ENCODE measurements around the gene SEC22C.
A peak's percentile ranks its signal among the peaks of the same experiment; 100 is the strongest.
"Not testable (repeated sequence)": the region's sequence is repeated elsewhere in the genome, so short reads cannot be mapped to it uniquely, and the experiment has no call there.

SEC22C gene

GRCh38 chr3:42588625-42589024 lies 6.9 kb upstream of the SEC22C start:
- TF ChIP-seq CTCF (IDR thresholded peaks at IDR 0.05; ENCODE audit: low read depth, low read length) (no peak), POLR2A (IDR thresholded peaks at IDR 0.05; ENCODE audit: extremely low read depth, insufficient read length) (no peak), MYC (IDR thresholded peaks at IDR 0.05; ENCODE audit: low read depth, low read length) (no peak), MAX (IDR thresholded peaks at IDR 0.05; ENCODE audit: low read depth, low read length) (no peak)
- no peak overlapping the region for H3K4me3 ChIP-seq (ENCODE audit: low read depth, low read length)
- no peak for DNase-seq (ENCODE audit: low read depth)

- H3K4me3 ChIP-seq (ENCODE audit: low read depth, low read length): peak overlapping the region; percentile 82
- TF ChIP-seq POLR2A (IDR thresholded peaks at IDR 0.05; ENCODE audit: extremely low read depth, insufficient read length) (no peak), MAX (IDR thresholded peaks at IDR 0.05; ENCODE audit: low read depth, low read length) (no peak), CTCF (IDR thresholded peaks at IDR 0.05; ENCODE audit: low read depth, low read length) (no peak), MYC (IDR thresholded peaks at IDR 0.05; ENCODE audit: low read depth, low read length) (no peak)
- DNase-seq (ENCODE audit: low read depth): no peak
Measured at GRCh38 chr3:42582474-42583070, 805 bp upstream of the SEC22C start.

- no peak for DNase-seq (ENCODE audit: low read depth)
- TF ChIP-seq CTCF (IDR thresholded peaks at IDR 0.05; ENCODE audit: low read depth, low read length): no peak
- no peak for TF ChIP-seq MYC (IDR thresholded peaks at IDR 0.05; ENCODE audit: low read depth, low read length)
- no peak for TF ChIP-seq MAX (IDR thresholded peaks at IDR 0.05; ENCODE audit: low read depth, low read length)
- TF ChIP-seq POLR2A (IDR thresholded peaks at IDR 0.05; ENCODE audit: extremely low read depth, insufficient read length): no peak
- peak overlapping the region; percentile 82 for H3K4me3 ChIP-seq (ENCODE audit: low read depth, low read length)
Measured at GRCh38 chr3:42581400-42581708, 413 bp downstream of the SEC22C start.

GRCh38 chr3:42579346-42579745 lies 2.4 kb downstream of the SEC22C start:
- H3K4me3 ChIP-seq (ENCODE audit: low read depth, low read length); DNase-seq (ENCODE audit: low read depth): not testable (repeated sequence)

GRCh38 chr3:42578054-42578453 lies 3.7 kb downstream of the SEC22C start:
- no peak for TF ChIP-seq CTCF (IDR thresholded peaks at IDR 0.05; ENCODE audit: low read depth, low read length)
- TF ChIP-seq POLR2A (IDR thresholded peaks at IDR 0.05; ENCODE audit: extremely low read depth, insufficient read length): no peak
- no peak for TF ChIP-seq MYC (IDR thresholded peaks at IDR 0.05; ENCODE audit: low read depth, low read length)
- TF ChIP-seq MAX (IDR thresholded peaks at IDR 0.05; ENCODE audit: low read depth, low read length): no peak
- DNase-seq (ENCODE audit: low read depth): no peak
- H3K4me3 ChIP-seq (ENCODE audit: low read depth, low read length): no peak overlapping the region

GRCh38 chr3:42575137-42575741 lies 6.5 kb downstream of the SEC22C start:
- TF ChIP-seq CTCF (IDR thresholded peaks at IDR 0.05; ENCODE audit: low read depth, low read length) (no peak), MAX (IDR thresholded peaks at IDR 0.05; ENCODE audit: low read depth, low read length) (no peak), MYC (IDR thresholded peaks at IDR 0.05; ENCODE audit: low read depth, low read length) (no peak), POLR2A (IDR thresholded peaks at IDR 0.05; ENCODE audit: extremely low read depth, insufficient read length) (no peak)
- no peak for DNase-seq (ENCODE audit: low read depth)
- no peak overlapping the region for H3K4me3 ChIP-seq (ENCODE audit: low read depth, low read length)
